Endodermal cell (in vitro differentiated cells): Measurements from ENCODE around the gene NLRP3. TPM values are rescaled to one million over a fixed set of nuclear protein-coding genes. Genes with fewer than 3 reads are reported as not detected.

ENCODE experiments used
- DNase-seq: peaks from one replicate; pipeline ENCODE4 v3.0.0-alpha.2; 2017
- H3K27ac ChIP-seq: 2 replicates; pipeline ENCODE4 v1.5.1; 2013; ENCODE audit warnings: mild to moderate bottlenecking, low read depth, low read length, moderate library complexity
- H3K27me3 ChIP-seq: 2 replicates; pipeline ENCODE4 v1.6.1; 2013; ENCODE audit warnings: mild to moderate bottlenecking, low read length, moderate library complexity; ENCODE audit not compliant: insufficient read depth, control insufficient read depth, poor library complexity, severe bottlenecking
- H3K36me3 ChIP-seq: 2 replicates; pipeline ENCODE4 v1.7.0; 2013; ENCODE audit warnings: mild to moderate bottlenecking, low read length, moderate library complexity; ENCODE audit not compliant: control insufficient read depth, insufficient read depth
- H3K4me1 ChIP-seq: one replicate; pipeline ENCODE4 v1.7.0; 2013; ENCODE audit warnings: low read length; ENCODE audit not compliant: control insufficient read depth, insufficient read depth
- H3K4me3 ChIP-seq: 2 replicates; pipeline ENCODE4 v1.5.1; 2013; ENCODE audit warnings: mild to moderate bottlenecking, low read length, moderate library complexity
- H3K9ac ChIP-seq: 2 replicates; pipeline ENCODE4 v1.6.1; 2013; ENCODE audit warnings: mild to moderate bottlenecking, low read length, moderate library complexity; ENCODE audit not compliant: poor library complexity, severe bottlenecking; ENCODE audit errors: extremely low read depth
- H3K9me3 ChIP-seq: 2 replicates; pipeline ENCODE4 v1.6.1; 2013; ENCODE audit warnings: mild to moderate bottlenecking, low read length, moderate library complexity; ENCODE audit not compliant: control insufficient read depth
- H3K27ac Mint-ChIP-seq: 2 replicates; pipeline ENCODE4 v1.8.0; 2020; ENCODE audit warnings: mixed read lengths
- H3K27me3 Mint-ChIP-seq: 2 replicates; pipeline ENCODE4 v1.8.0; 2021; ENCODE audit warnings: mild to moderate bottlenecking, mixed read lengths; ENCODE audit not compliant: insufficient read depth
- H3K36me3 Mint-ChIP-seq: 2 replicates; pipeline ENCODE4 v1.8.0; 2020; ENCODE audit warnings: low read depth, mixed read lengths
- H3K4me1 Mint-ChIP-seq: 2 replicates; pipeline ENCODE4 v1.8.0; 2020; ENCODE audit warnings: mixed read lengths
- H3K4me3 Mint-ChIP-seq: 2 replicates; pipeline ENCODE4 v1.8.0; 2020; ENCODE audit warnings: mild to moderate bottlenecking, moderate library complexity, mixed read lengths
- H3K9me3 Mint-ChIP-seq: 2 replicates; pipeline ENCODE4 v1.8.0; 2020; ENCODE audit warnings: mild to moderate bottlenecking, mixed read lengths
- CTCF ChIP-seq: fragments of 200-600 bp; sonication (generic); conservative IDR thresholded peaks from 2 replicates; pipeline ENCODE4 v1.5.0; 2021; ENCODE audit warnings: antibody characterized with exemption, mild to moderate bottlenecking
- WGBS, 2 experiments: methylation state at CpG; one replicate each; pipeline versions ENCODE4 v1.1.5 to v1.1.7; 2013; ENCODE audit warnings: missing lambda C conversion rate in 2 of 2, mixed read lengths in 1 of 2; ENCODE audit not compliant: insufficient coverage in 1 of 2, insufficient read length in 1 of 2; 5-methylcytosine and 5-hydroxymethylcytosine counted together
- total RNA-seq, 2 donors: library from RNA; stranded (reverse); fragmentation: NEBNext Ultra II Directional in 1 of 2; extraction: Animal tissue kit (Norgen Biotek cat#: 25700) in 1 of 2; gene quantifications; 2 replicates in 1 of 2; 3 replicates in 1 of 2; pipeline ENCODE4 v1.2.1, GENCODE V29; 2021

Gene NLRP3
- total RNA-seq, 2 donors from 2014 or later: 0.09 TPM; not detected in 1

- no peak for TF ChIP-seq CTCF
- Histone ChIP-seq H3K9ac (peak overlapping the region; percentile 4), H3K4me1 (peaks cover 10% of the 10 kb centered on the region), H3K9me3 (peaks cover 5% of the 10 kb centered on the region), H3K4me3 (no peak overlapping the region), H3K36me3 (no peaks in the 10 kb centered on the region), H3K27me3 (no peaks in the 10 kb centered on the region), H3K27ac (peak overlapping the region; percentile 38)
- H3K36me3 Mint-ChIP-seq: peaks cover 6% of the 10 kb centered on the region
- H3K4me3 Mint-ChIP-seq: no peak overlapping the region
- peaks cover 10% of the 10 kb centered on the region for H3K27me3 Mint-ChIP-seq
- peaks cover 33% of the 10 kb centered on the region for H3K4me1 Mint-ChIP-seq
- DNase-seq: no peak
- peaks cover 18% of the 10 kb centered on the region for H3K9me3 Mint-ChIP-seq
- WGBS, 2 experiments: 94 to 96% methylated on average over 17 to 20 of the region's 20 CpGs
- H3K27ac Mint-ChIP-seq: no peak overlapping the region
Measured at GRCh38 chr1:247378334-247379073, 37.5 kb upstream of the NLRP3 start.

- Mint-ChIP-seq H3K36me3 (no peaks in the 10 kb centered on the region), H3K9me3 (peaks cover 21% of the 10 kb centered on the region), H3K4me3 (no peak overlapping the region), H3K27ac (no peak overlapping the region), H3K4me1 (peaks cover 20% of the 10 kb centered on the region), H3K27me3 (peaks cover 7% of the 10 kb centered on the region)
- H3K4me3 ChIP-seq: no peak overlapping the region
- no peaks in the 10 kb centered on the region for H3K4me1 ChIP-seq
- H3K9ac ChIP-seq: no peak overlapping the region
- no peaks in the 10 kb centered on the region for H3K36me3 ChIP-seq
- peaks cover 5% of the 10 kb centered on the region for H3K9me3 ChIP-seq
- H3K27me3 ChIP-seq: no peaks in the 10 kb centered on the region
- H3K27ac ChIP-seq: no peak overlapping the region
- no peak for TF ChIP-seq CTCF
- WGBS, 2 experiments: 80 to 91% methylated on average over 2 to 3 of the region's 4 CpGs
- no peak for DNase-seq
Measured at GRCh38 chr1:247385283-247385682, 30.7 kb upstream of the NLRP3 start.

- Mint-ChIP-seq H3K4me1 (peaks cover 20% of the 10 kb centered on the region), H3K4me3 (no peak overlapping the region), H3K9me3 (peaks cover 19% of the 10 kb centered on the region), H3K36me3 (no peaks in the 10 kb centered on the region), H3K27me3 (peaks cover 8% of the 10 kb centered on the region), H3K27ac (no peak overlapping the region)
- Histone ChIP-seq H3K27me3 (no peaks in the 10 kb centered on the region), H3K4me3 (no peak overlapping the region), H3K9me3 (peaks cover 5% of the 10 kb centered on the region), H3K4me1 (no peaks in the 10 kb centered on the region), H3K36me3 (no peaks in the 10 kb centered on the region), H3K9ac (no peak overlapping the region), H3K27ac (no peak overlapping the region)
- no peak for TF ChIP-seq CTCF
- DNase-seq: no peak
- WGBS, 2 experiments: 91 to 100% methylated on average over 1 of the region's 1 CpG
Measured at GRCh38 chr1:247386217-247386616, 29.8 kb upstream of the NLRP3 start.
